Activated naive CD4-positive, alpha-beta T cell treated with anti-CD3 and anti-CD28 coated beads for 36 hours (primary cell): ENCODE measurements around the gene P2RX3. TPM values are rescaled to one million over a fixed set of nuclear protein-coding genes. Genes with fewer than 3 reads are reported as not detected.
"Not testable (repeated sequence)": the region's sequence is repeated elsewhere in the genome, so short reads cannot be mapped to it uniquely, and the experiment has no call there.

Source experiments
- CTCF ChIA-PET: fragments of 350-600 bp; sonication (Branson Sonifier 250); formaldehyde crosslinking; loops from one replicate; lab custom pipeline; 2021; ENCODE audit warnings: antibody characterized with exemption; lab: Charles Lee
- DNase-seq: peaks from one replicate; pipeline ENCODE4 v3.0.0-alpha.2; 2020
- H3K27ac Mint-ChIP-seq: one replicate; pipeline ENCODE4 v1.8.0; 2021; ENCODE audit warnings: mild to moderate bottlenecking, mixed read lengths
- H3K27me3 Mint-ChIP-seq: one replicate; pipeline ENCODE4 v1.8.0; 2021; ENCODE audit warnings: low read depth, mixed read lengths
- H3K36me3 Mint-ChIP-seq: one replicate; pipeline ENCODE4 v1.8.0; 2021; ENCODE audit warnings: low read depth, mixed read lengths
- H3K4me1 Mint-ChIP-seq: one replicate; pipeline ENCODE4 v1.8.0; 2021; ENCODE audit warnings: low read depth, mixed read lengths
- H3K4me3 Mint-ChIP-seq: one replicate; pipeline ENCODE4 v1.8.0; 2021; ENCODE audit warnings: mild to moderate bottlenecking, moderate library complexity, mixed read lengths
- H3K9me3 Mint-ChIP-seq: one replicate; pipeline ENCODE4 v1.8.0; 2021; ENCODE audit warnings: mixed read lengths
- intact Hi-C: fragments of 100-400 bp; cut with micrococcal nuclease; formaldehyde crosslinking; loops from one replicate; pipeline ENCODE4 v1.15.1; 2023
- total RNA-seq, 2 experiments: library from RNA; stranded (reverse); gene quantifications; one replicate each; pipeline ENCODE4 v1.2.3, GENCODE V29; 2021

Gene P2RX3
- not detected for total RNA-seq

- DNase-seq = no peak
- Mint-ChIP-seq H3K9me3 (no peaks in the 10 kb centered on the region), H3K27ac (no peak within 1 kb of the TSS), H3K4me3 (no peak within 1 kb of the TSS), H3K36me3 (peaks cover 13% of the 10 kb centered on the region), H3K4me1 (peaks cover 26% of the 10 kb centered on the region), H3K27me3 (no peaks in the 10 kb centered on the region)
- intact Hi-C loops = loop anchor here (5.0 kb wide), 2 partner anchors 69 to 404 kb away; partner anchors contain the start of gene SELENOH
- CTCF ChIA-PET = interaction anchor here (1.0 to 2.0 kb wide), 4 partner anchors 8 to 301 kb away, joined by 3 to 9 read pairs (median 4); no protein-coding TSS in a partner anchor
Observed at GRCh38 chr11:57338142-57338541, at the start of gene P2RX3. TSS of gene P2RX3 (plus strand) at chr11:57338352. CDS start at chr11:57338551, 199 bp downstream.

- CTCF ChIA-PET = interaction anchor here (1.2 kb wide), 1 partner anchor 59 kb away, joined by 3 read pairs; no protein-coding TSS in a partner anchor
- H3K4me1 Mint-ChIP-seq = no peaks in the 10 kb centered on the region
- H3K4me3 Mint-ChIP-seq = no peak overlapping the region
- H3K27ac Mint-ChIP-seq = no peak overlapping the region
- peak; percentile 20 for DNase-seq
- no peaks in the 10 kb centered on the region for H3K36me3 Mint-ChIP-seq
- H3K9me3 Mint-ChIP-seq = no peaks in the 10 kb centered on the region
- H3K27me3 Mint-ChIP-seq = peaks cover 4% of the 10 kb centered on the region
- intact Hi-C loops = no loop called here
Observed at GRCh38 chr11:57288771-57289579, 49.2 kb upstream of the P2RX3 start.

DNA sequence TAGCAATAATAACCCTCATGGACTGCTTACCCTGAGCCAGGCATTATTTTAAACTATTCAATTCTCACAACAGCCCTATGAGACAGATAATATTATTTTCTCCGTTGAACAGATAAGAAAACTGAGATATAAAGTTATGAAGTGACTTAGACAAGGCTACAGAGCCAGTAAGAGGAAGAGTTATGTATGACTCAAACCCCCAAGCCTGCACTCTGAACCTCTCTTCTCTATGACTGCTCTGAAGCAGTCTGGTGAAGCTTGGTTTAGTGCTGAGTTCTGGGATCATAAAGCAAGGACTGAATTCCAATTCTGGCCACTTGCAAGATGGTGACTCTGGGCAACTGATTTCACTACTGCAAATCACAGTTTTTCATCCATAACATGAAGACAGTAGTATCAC lies 47.9 kb upstream of the P2RX3 start:
- intact Hi-C loops = no loop called here
- no peaks in the 10 kb centered on the region for H3K36me3 Mint-ChIP-seq
- CTCF ChIA-PET = interaction anchor here (0.6 kb wide), 1 partner anchor 176 kb away, joined by 3 read pairs; no protein-coding TSS in a partner anchor
- no peaks in the 10 kb centered on the region for H3K4me1 Mint-ChIP-seq
- no peak overlapping the region for H3K4me3 Mint-ChIP-seq
- H3K9me3 Mint-ChIP-seq = no peaks in the 10 kb centered on the region
- peaks cover 4% of the 10 kb centered on the region for H3K27me3 Mint-ChIP-seq
- no peak for DNase-seq
- no peak overlapping the region for H3K27ac Mint-ChIP-seq

- CTCF ChIA-PET = no interaction called here
- no peak overlapping the region for H3K4me3 Mint-ChIP-seq
- no peak for DNase-seq
- intact Hi-C loops = no loop called here
- no peaks in the 10 kb centered on the region for H3K4me1 Mint-ChIP-seq
- H3K27me3 Mint-ChIP-seq = no peaks in the 10 kb centered on the region
- peaks cover 6% of the 10 kb centered on the region for H3K9me3 Mint-ChIP-seq
- peaks cover 10% of the 10 kb centered on the region for H3K36me3 Mint-ChIP-seq
- H3K27ac Mint-ChIP-seq = no peak overlapping the region
Observed at GRCh38 chr11:57294225-57295131, 43.7 kb upstream of the P2RX3 start.

GRCh38 chr11:57296205-57296604 lies 41.9 kb upstream of the P2RX3 start:
- intact Hi-C loops, H3K4me3 Mint-ChIP-seq, CTCF ChIA-PET: not testable (repeated sequence)

DNA sequence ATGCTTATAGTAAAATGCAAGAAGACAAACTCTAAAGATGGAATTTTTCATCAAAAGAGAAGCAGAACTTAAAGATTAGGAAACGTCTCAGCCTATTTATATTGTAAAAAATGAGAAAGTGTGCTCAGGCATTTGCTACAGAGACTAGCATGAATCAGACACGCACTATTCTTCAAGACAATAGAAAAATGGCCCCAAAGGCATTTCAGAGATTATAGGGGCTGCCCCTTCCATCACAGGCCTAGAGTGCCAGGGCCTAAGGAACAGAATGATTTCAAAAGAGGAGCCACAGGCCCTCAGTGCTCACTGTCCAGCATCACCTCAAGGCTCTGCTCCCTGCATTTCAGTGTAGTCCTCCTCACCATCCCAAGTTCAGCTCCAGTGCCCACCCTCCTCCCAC lies 40.9 kb upstream of the P2RX3 start:
- intact Hi-C loops = no loop called here
- no peaks in the 10 kb centered on the region for H3K4me1 Mint-ChIP-seq
- H3K9me3 Mint-ChIP-seq = peaks cover 13% of the 10 kb centered on the region
- no peaks in the 10 kb centered on the region for H3K27me3 Mint-ChIP-seq
- no peak overlapping the region for H3K27ac Mint-ChIP-seq
- H3K4me3 Mint-ChIP-seq = no peak overlapping the region
- H3K36me3 Mint-ChIP-seq = peaks cover 36% of the 10 kb centered on the region
- CTCF ChIA-PET = no interaction called here
- DNase-seq = no peak

More at GRCh38 chr11:57296205-57296604, 41.9 kb upstream of the P2RX3 start:
- Mint-ChIP-seq H3K9me3 (peaks cover 13% of the 10 kb centered on the region), H3K36me3 (peaks cover 26% of the 10 kb centered on the region)
- H3K27me3 Mint-ChIP-seq, H3K4me1 Mint-ChIP-seq, DNase-seq, H3K27ac Mint-ChIP-seq: not testable (repeated sequence)

DNA sequence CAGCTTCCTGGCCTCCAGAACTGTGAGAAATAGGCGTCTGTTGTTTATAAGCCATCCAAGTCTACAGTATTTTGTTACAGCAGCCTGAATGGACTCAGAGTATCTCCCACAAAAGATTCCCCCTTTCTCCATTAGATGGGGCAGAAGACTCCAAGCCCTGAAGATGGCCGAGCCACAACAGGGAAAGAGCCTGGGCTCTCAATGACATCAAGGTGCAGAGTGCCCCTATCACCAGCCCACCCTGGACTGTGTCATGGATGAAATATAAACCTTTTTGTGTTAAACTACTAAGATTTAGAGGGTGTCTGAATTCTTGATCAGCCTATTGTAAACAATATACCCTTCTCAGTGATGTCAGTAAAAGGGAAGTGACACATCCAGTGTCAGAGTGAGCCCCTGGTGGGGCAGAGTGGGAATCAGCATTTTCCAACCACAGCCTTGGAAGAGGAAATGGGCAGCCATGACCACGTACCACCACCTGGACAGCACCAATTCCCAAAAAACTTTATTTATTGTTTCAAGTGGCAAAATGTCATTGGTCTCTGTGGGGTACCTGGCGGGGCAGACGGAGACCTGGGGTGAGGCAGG lies 38.9 kb upstream of the P2RX3 start:
- intact Hi-C loops = no loop called here
- H3K9me3 Mint-ChIP-seq = peaks cover 13% of the 10 kb centered on the region
- no peak for DNase-seq
- no peaks in the 10 kb centered on the region for H3K27me3 Mint-ChIP-seq
- H3K4me3 Mint-ChIP-seq = no peak overlapping the region
- H3K4me1 Mint-ChIP-seq = no peaks in the 10 kb centered on the region
- CTCF ChIA-PET = no interaction called here
- peaks cover 42% of the 10 kb centered on the region for H3K36me3 Mint-ChIP-seq
- no peak overlapping the region for H3K27ac Mint-ChIP-seq

DNA sequence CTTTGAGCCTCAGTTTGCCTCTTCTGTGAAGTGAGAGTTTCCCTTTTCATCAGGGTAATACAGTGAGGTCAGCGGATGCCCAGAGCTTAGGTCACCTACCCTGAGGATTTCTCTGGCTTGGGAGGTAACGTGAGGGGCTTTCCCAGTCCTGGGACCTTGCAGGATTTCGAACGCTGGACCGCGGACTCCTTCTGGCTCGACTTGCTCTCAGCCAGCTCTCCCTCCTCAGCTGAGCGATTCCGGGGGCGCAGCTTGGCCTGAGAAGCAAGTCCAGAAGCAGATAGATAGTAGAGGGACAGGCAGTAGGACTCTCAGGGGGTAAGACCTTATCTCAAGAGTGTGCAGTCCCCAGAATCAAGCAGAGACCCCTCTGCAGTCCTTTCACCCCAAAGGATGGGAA lies 37.4 kb upstream of the P2RX3 start:
- DNase-seq = no peak
- Mint-ChIP-seq H3K4me1 (no peaks in the 10 kb centered on the region), H3K36me3 (peaks cover 42% of the 10 kb centered on the region), H3K27ac (no peak overlapping the region), H3K9me3 (peaks cover 13% of the 10 kb centered on the region), H3K4me3 (no peak overlapping the region), H3K27me3 (no peaks in the 10 kb centered on the region)
- CTCF ChIA-PET = no interaction called here
- intact Hi-C loops = no loop called here

DNA sequence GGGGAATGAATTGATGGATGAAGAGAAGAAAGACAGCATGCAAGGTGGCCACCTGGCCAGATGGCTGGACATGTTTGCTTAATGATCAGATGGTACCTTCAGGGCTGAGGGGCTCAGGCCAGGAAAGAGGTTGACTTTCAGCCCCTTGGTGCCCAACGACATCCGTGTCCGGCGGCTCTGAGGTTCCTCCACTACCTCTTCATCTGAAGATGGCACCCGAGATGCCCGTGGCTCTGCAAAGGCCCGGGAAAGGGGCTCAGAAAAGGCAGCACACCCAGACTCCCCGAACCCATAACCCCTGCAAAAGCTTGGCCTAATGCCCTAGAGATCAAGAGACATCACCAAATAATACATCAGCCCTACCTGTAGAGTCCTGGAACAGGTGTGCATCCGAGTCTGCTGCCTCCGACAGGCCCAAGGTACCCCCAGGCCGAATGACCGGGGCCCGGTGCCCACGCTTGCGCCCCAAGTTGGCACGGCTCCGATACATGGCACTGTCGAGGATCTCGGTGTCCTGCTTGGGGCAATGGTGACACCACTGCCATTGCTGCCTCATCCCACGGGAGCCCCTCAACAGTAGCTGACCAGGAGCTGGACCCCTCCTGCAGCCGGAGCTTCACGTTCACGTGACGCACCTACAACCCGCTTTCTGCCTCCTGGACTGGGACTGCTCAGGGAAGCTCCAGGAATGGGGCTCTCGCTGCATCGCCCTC lies 36.3 kb upstream of the P2RX3 start:
- Mint-ChIP-seq H3K4me3 (no peak overlapping the region), H3K27ac (no peak overlapping the region), H3K27me3 (no peaks in the 10 kb centered on the region), H3K36me3 (peaks cover 42% of the 10 kb centered on the region), H3K9me3 (peaks cover 13% of the 10 kb centered on the region), H3K4me1 (no peaks in the 10 kb centered on the region)
- DNase-seq = no peak
- intact Hi-C loops = no loop called here
- CTCF ChIA-PET = interaction anchor here (0.7 kb wide), 1 partner anchor 52 kb away, joined by 5 read pairs; no protein-coding TSS in a partner anchor

GRCh38 chr11:57302489-57302888 lies 35.7 kb upstream of the P2RX3 start:
- Mint-ChIP-seq H3K27ac (no peak overlapping the region), H3K9me3 (peaks cover 13% of the 10 kb centered on the region)
- CTCF ChIA-PET = interaction anchor here (0.7 kb wide), 1 partner anchor 53 kb away, joined by 5 read pairs; no protein-coding TSS in a partner anchor

GRCh38 chr11:57303280-57303989 lies 34.7 kb upstream of the P2RX3 start:
- H3K36me3 Mint-ChIP-seq = peaks cover 40% of the 10 kb centered on the region
- CTCF ChIA-PET = no interaction called here
- DNase-seq = no peak
- H3K27me3 Mint-ChIP-seq = no peaks in the 10 kb centered on the region
- intact Hi-C loops = no loop called here
- H3K9me3 Mint-ChIP-seq = peaks cover 10% of the 10 kb centered on the region
- no peak overlapping the region for H3K27ac Mint-ChIP-seq
- no peaks in the 10 kb centered on the region for H3K4me1 Mint-ChIP-seq
- no peak overlapping the region for H3K4me3 Mint-ChIP-seq

More at GRCh38 chr11:57302489-57302888, 35.7 kb upstream of the P2RX3 start:
- peaks cover 42% of the 10 kb centered on the region for H3K36me3 Mint-ChIP-seq
- DNase-seq = no peak
- no peak overlapping the region for H3K4me3 Mint-ChIP-seq
- H3K4me1 Mint-ChIP-seq = no peaks in the 10 kb centered on the region
- intact Hi-C loops = no loop called here
- H3K27me3 Mint-ChIP-seq = no peaks in the 10 kb centered on the region
